ENCODE measurements around the gene NAPB.
"Not testable (repeated sequence)": the region's sequence is repeated elsewhere in the genome, so short reads cannot be mapped to it uniquely, and the experiment has no call there.

Gene NAPB

GRCh38 chr20:23365390-23366165 is 55.7 kb downstream of the NAPB start:
- no peak for DNase-seq

- no peak for DNase-seq
Measured at GRCh38 chr20:23363257-23363649, 58.0 kb downstream of the NAPB start.

- DNase-seq, result no peak
Measured at GRCh38 chr20:23362392-23363256, 58.7 kb downstream of the NAPB start.

GRCh38 chr20:23361476-23362391 is 59.6 kb downstream of the NAPB start, which contains the start of gene GZF1:
Gene GZF1 (plus strand): TSS chr20:23362182. CDS start chr20:23364384, 2,202 bp downstream.
- peak; percentile 97 for DNase-seq

GRCh38 chr20:23361119-23361475 is 60.2 kb downstream of the NAPB start:
- DNase-seq, result peak; percentile 32

- DNase-seq, result no peak
Measured at GRCh38 chr20:23360531-23360930, 60.8 kb downstream of the NAPB start.

- DNase-seq, result no peak
Measured at GRCh38 chr20:23358923-23359593, 62.2 kb downstream of the NAPB start.

- DNase-seq, result no peak
Measured at GRCh38 chr20:23358563-23358906, 62.8 kb downstream of the NAPB start.

GRCh38 chr20:23357767-23358562 is 63.3 kb downstream of the NAPB start:
- peak; percentile 97 for DNase-seq

GRCh38 chr20:23356203-23356602 is 65.1 kb downstream of the NAPB start:
- DNase-seq, result no peak

- DNase-seq, result peak; percentile 35
Measured at GRCh38 chr20:23350904-23351838, 70.1 kb downstream of the NAPB start.

- peak; percentile 97 for DNase-seq
Measured at GRCh38 chr20:23350196-23350903, 70.9 kb downstream of the NAPB start, which contains the start of gene NXT1. Gene NXT1 (plus strand): TSS chr20:23350791. CDS start chr20:23354042, 3,251 bp downstream.

- DNase-seq, result peak; percentile 66
Measured at GRCh38 chr20:23349338-23350195, 71.7 kb downstream of the NAPB start.

GRCh38 chr20:23348510-23348909 is 72.8 kb downstream of the NAPB start:
- not testable (repeated sequence) for DNase-seq

GRCh38 chr20:23347791-23348190 is 73.5 kb downstream of the NAPB start:
- DNase-seq, result no peak

- no peak for DNase-seq
Measured at GRCh38 chr20:23346002-23346401, 75.3 kb downstream of the NAPB start.

- no peak for DNase-seq
Measured at GRCh38 chr20:23344336-23344735, 77.0 kb downstream of the NAPB start.

- DNase-seq, result no peak
Measured at GRCh38 chr20:23343590-23343989, 77.7 kb downstream of the NAPB start.

GRCh38 chr20:23341073-23341472 is 80.2 kb downstream of the NAPB start:
- no peak for DNase-seq
